Measurements from ENCODE around the gene CLEC7A.

The CLEC7A gene

GRCh38 chr12:10088031-10088430 is 42.0 kb downstream of the CLEC7A start:
- no peaks in the 10 kb centered on the region for H3K79me2 ChIP-seq (ENCODE audit: control insufficient read depth, insufficient read depth, low read length, poor library complexity)
- no peak overlapping the region for H4K8ac ChIP-seq (ENCODE audit: low read depth, low read length)
- no peak overlapping the region for H3K4ac ChIP-seq (ENCODE audit: low read depth, low read length)
- H4K91ac ChIP-seq (ENCODE audit: low read depth, low read length), result no peak overlapping the region
- H3K27me3 ChIP-seq (ENCODE audit: insufficient read depth, low read length), result no peaks in the 10 kb centered on the region
- H3K27ac ChIP-seq (ENCODE audit: low read depth, low read length), result no peak overlapping the region
- H3K4me1 ChIP-seq (ENCODE audit: control insufficient read depth in 1 of 2, insufficient read depth in 2 of 2, low read length in 2 of 2), result no peaks in the 10 kb centered on the region
- no peak overlapping the region for H3K9ac ChIP-seq (ENCODE audit: low read length)
- no peak overlapping the region for H3K4me2 ChIP-seq (ENCODE audit: low read length)
- no peak overlapping the region for H2BK5ac ChIP-seq (ENCODE audit: low read depth, low read length, poor library complexity)
- H3K14ac ChIP-seq (ENCODE audit: low read length), result no peak overlapping the region
- no peak overlapping the region for H2AK5ac ChIP-seq (ENCODE audit: low read length)
- no peak for DNase-seq
- H3K18ac ChIP-seq (ENCODE audit: low read length), result no peak overlapping the region
- no peaks in the 10 kb centered on the region for H3K79me1 ChIP-seq (ENCODE audit: low read length)
- no peak overlapping the region for H2BK120ac ChIP-seq (ENCODE audit: insufficient read depth, low read length, poor library complexity)
- H2AFZ ChIP-seq (ENCODE audit: insufficient read depth, low read length, poor library complexity), result no peak overlapping the region
- no peaks in the 10 kb centered on the region for H3K36me3 ChIP-seq (ENCODE audit: control insufficient read depth in 1 of 2, insufficient read depth in 2 of 2, low read length in 2 of 2)
- H2BK12ac ChIP-seq (ENCODE audit: low read length), result no peak overlapping the region
- H3K23ac ChIP-seq (ENCODE audit: low read length), result no peak overlapping the region
- peaks cover 2% of the 10 kb centered on the region for H3K9me3 ChIP-seq (ENCODE audit: insufficient read depth, low read depth, low read length)
- no peak overlapping the region for H4K12ac ChIP-seq (ENCODE audit: low read depth, low read length)
- no peak overlapping the region for H3K4me3 ChIP-seq (ENCODE audit: low read depth, low read length)

DNA sequence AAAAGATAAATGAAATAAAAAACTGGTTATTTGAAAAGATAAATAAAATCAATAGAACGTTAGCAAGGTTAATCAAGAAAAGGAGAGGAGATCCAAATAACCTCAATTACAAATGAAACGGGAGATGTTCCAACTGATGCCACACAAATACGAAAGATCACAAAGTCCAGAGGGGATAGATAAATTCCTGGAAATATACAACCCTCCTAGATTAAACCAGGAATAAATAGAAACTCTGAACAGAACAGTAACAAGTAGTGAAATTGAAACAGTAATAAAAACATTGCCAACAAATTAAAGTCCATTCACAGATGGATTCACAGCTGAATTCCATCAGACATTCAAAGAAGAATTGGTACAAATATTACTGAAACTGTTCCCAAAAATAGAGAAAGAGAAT is 43.6 kb downstream of the CLEC7A start:
- no peaks in the 10 kb centered on the region for H3K4me1 ChIP-seq (ENCODE audit: control insufficient read depth in 1 of 2, insufficient read depth in 2 of 2, low read length in 2 of 2)
- H4K91ac ChIP-seq (ENCODE audit: low read depth, low read length), result no peak overlapping the region
- H3K9me3 ChIP-seq (ENCODE audit: insufficient read depth, low read depth, low read length), result peaks cover 2% of the 10 kb centered on the region
- H3K27ac ChIP-seq (ENCODE audit: low read depth, low read length), result no peak overlapping the region
- H3K79me2 ChIP-seq (ENCODE audit: control insufficient read depth, insufficient read depth, low read length, poor library complexity), result no peaks in the 10 kb centered on the region
- no peak overlapping the region for H3K4me3 ChIP-seq (ENCODE audit: low read depth, low read length)
- H2AK5ac ChIP-seq (ENCODE audit: low read length), result no peak overlapping the region
- H3K36me3 ChIP-seq (ENCODE audit: control insufficient read depth in 1 of 2, insufficient read depth in 2 of 2, low read length in 2 of 2), result no peaks in the 10 kb centered on the region
- no peak overlapping the region for H3K18ac ChIP-seq (ENCODE audit: low read length)
- H3K23ac ChIP-seq (ENCODE audit: low read length), result no peak overlapping the region
- no CpG with 5 or more reads among the region's 3 CpGs for WGBS (ENCODE audit: extremely low coverage, insufficient coverage, insufficient read length)
- H4K8ac ChIP-seq (ENCODE audit: low read depth, low read length), result no peak overlapping the region
- H3K4ac ChIP-seq (ENCODE audit: low read depth, low read length), result no peak overlapping the region
- H3K14ac ChIP-seq (ENCODE audit: low read length), result no peak overlapping the region
- DNase-seq, result no peak
- H4K12ac ChIP-seq (ENCODE audit: low read depth, low read length), result no peak overlapping the region
- no peaks in the 10 kb centered on the region for H3K79me1 ChIP-seq (ENCODE audit: low read length)
- no peaks in the 10 kb centered on the region for H3K27me3 ChIP-seq (ENCODE audit: insufficient read depth, low read length)
- no peak overlapping the region for H2BK12ac ChIP-seq (ENCODE audit: low read length)
- no peak overlapping the region for H2BK120ac ChIP-seq (ENCODE audit: insufficient read depth, low read length, poor library complexity)
- no peak overlapping the region for H2BK5ac ChIP-seq (ENCODE audit: low read depth, low read length, poor library complexity)
- no peak overlapping the region for H2AFZ ChIP-seq (ENCODE audit: insufficient read depth, low read length, poor library complexity)
- no peak overlapping the region for H3K4me2 ChIP-seq (ENCODE audit: low read length)
- H3K9ac ChIP-seq (ENCODE audit: low read length), result no peak overlapping the region

- Histone ChIP-seq H3K79me2 (ENCODE audit: control insufficient read depth, insufficient read depth, low read length, poor library complexity) (no peaks in the 10 kb centered on the region), H3K4ac (ENCODE audit: low read depth, low read length) (no peak overlapping the region), H3K79me1 (ENCODE audit: low read length) (no peaks in the 10 kb centered on the region), H2BK5ac (ENCODE audit: low read depth, low read length, poor library complexity) (no peak overlapping the region), H3K14ac (ENCODE audit: low read length) (no peak overlapping the region), H3K27me3 (ENCODE audit: insufficient read depth, low read length) (no peaks in the 10 kb centered on the region), H4K12ac (ENCODE audit: low read depth, low read length) (no peak overlapping the region), H2BK12ac (ENCODE audit: low read length) (no peak overlapping the region), H3K23ac (ENCODE audit: low read length) (no peak overlapping the region), H3K27ac (ENCODE audit: low read depth, low read length) (no peak overlapping the region), H4K8ac (ENCODE audit: low read depth, low read length) (no peak overlapping the region), H3K9ac (ENCODE audit: low read length) (no peak overlapping the region), H3K36me3 (ENCODE audit: control insufficient read depth in 1 of 2, insufficient read depth in 2 of 2, low read length in 2 of 2) (no peaks in the 10 kb centered on the region), H4K91ac (ENCODE audit: low read depth, low read length) (no peak overlapping the region), H3K9me3 (ENCODE audit: insufficient read depth, low read depth, low read length) (peaks cover 2% of the 10 kb centered on the region), H2BK120ac (ENCODE audit: insufficient read depth, low read length, poor library complexity) (no peak overlapping the region), H3K4me1 (ENCODE audit: control insufficient read depth in 1 of 2, insufficient read depth in 2 of 2, low read length in 2 of 2) (no peaks in the 10 kb centered on the region), H3K18ac (ENCODE audit: low read length) (no peak overlapping the region), H3K4me2 (ENCODE audit: low read length) (no peak overlapping the region), H2AK5ac (ENCODE audit: low read length) (no peak overlapping the region), H3K4me3 (ENCODE audit: low read depth, low read length) (no peak overlapping the region), H2AFZ (ENCODE audit: insufficient read depth, low read length, poor library complexity) (no peak overlapping the region)
- no peak for DNase-seq
- no CpG with 5 or more reads among the region's 6 CpGs for WGBS (ENCODE audit: extremely low coverage, insufficient coverage, insufficient read length)
Measured at GRCh38 chr12:10084733-10085132, 45.3 kb downstream of the CLEC7A start.

DNA sequence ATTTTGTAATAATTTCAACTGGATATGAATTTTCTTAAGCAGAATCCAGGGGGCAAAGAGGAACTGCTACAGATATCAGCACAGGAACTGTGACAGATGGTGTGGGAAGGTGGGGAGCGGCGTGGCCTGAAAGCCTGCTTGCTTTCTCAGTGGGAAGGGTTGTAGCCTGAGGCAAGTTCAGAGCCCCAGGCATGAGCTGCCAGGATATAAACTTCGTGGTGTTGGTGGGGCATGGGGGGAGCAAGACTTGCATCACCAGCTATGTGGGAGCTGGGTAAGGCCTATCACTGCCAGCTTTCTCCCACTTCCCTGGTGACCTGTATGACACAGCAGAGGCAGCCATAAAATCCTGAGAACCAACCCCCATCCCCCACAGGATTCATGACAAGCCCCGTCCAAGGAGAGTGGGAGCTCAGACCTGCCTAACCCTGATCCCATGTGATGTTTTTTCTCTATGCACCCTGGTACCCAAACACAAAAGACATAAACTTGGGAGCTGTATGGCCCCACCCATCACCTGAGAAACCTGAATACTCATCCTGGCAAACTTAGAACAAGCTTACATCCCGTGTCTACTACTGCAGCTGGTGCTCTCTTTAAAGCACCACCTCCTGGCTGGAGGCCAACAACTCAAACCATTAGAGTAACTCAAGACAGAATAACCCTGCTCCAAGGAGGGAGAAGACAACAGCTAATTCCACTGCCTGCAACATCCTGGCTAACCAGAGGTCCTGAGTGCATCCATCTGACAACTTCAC is 47.7 kb downstream of the CLEC7A start:
- Histone ChIP-seq H3K4me3 (ENCODE audit: low read depth, low read length) (no peak overlapping the region), H3K27me3 (ENCODE audit: insufficient read depth, low read length) (no peaks in the 10 kb centered on the region), H3K79me1 (ENCODE audit: low read length) (no peaks in the 10 kb centered on the region), H3K27ac (ENCODE audit: low read depth, low read length) (no peak overlapping the region), H2BK120ac (ENCODE audit: insufficient read depth, low read length, poor library complexity) (no peak overlapping the region), H4K8ac (ENCODE audit: low read depth, low read length) (no peak overlapping the region), H3K14ac (ENCODE audit: low read length) (no peak overlapping the region), H3K4me1 (ENCODE audit: control insufficient read depth in 1 of 2, insufficient read depth in 2 of 2, low read length in 2 of 2) (no peaks in the 10 kb centered on the region), H3K18ac (ENCODE audit: low read length) (no peak overlapping the region), H3K36me3 (ENCODE audit: control insufficient read depth in 1 of 2, insufficient read depth in 2 of 2, low read length in 2 of 2) (no peaks in the 10 kb centered on the region), H3K9ac (ENCODE audit: low read length) (no peak overlapping the region), H2BK5ac (ENCODE audit: low read depth, low read length, poor library complexity) (no peak overlapping the region), H2AFZ (ENCODE audit: insufficient read depth, low read length, poor library complexity) (no peak overlapping the region), H3K79me2 (ENCODE audit: control insufficient read depth, insufficient read depth, low read length, poor library complexity) (no peaks in the 10 kb centered on the region), H3K4me2 (ENCODE audit: low read length) (no peak overlapping the region), H3K23ac (ENCODE audit: low read length) (no peak overlapping the region), H2AK5ac (ENCODE audit: low read length) (no peak overlapping the region), H3K4ac (ENCODE audit: low read depth, low read length) (no peak overlapping the region), H4K12ac (ENCODE audit: low read depth, low read length) (no peak overlapping the region), H3K9me3 (ENCODE audit: insufficient read depth, low read depth, low read length) (peaks cover 2% of the 10 kb centered on the region), H4K91ac (ENCODE audit: low read depth, low read length) (no peak overlapping the region), H2BK12ac (ENCODE audit: low read length) (no peak overlapping the region)
- WGBS (ENCODE audit: extremely low coverage, insufficient coverage, insufficient read length), result no CpG with 5 or more reads among the region's 5 CpGs
- no peak for DNase-seq

All from trophoblast cell (in vitro differentiated cells and primary cell).